HG02981 (cell line): Measurements from ENCODE around the gene KNTC1.
"Not testable (repeated sequence)": the region's sequence is repeated elsewhere in the genome, so short reads cannot be mapped to it uniquely, and the experiment has no call there.

Source experiments
- ATAC-seq: cut with Tn5 transposase; IDR thresholded peaks from one replicate; pipeline ENCODE4 v1.9.1; 2021; ENCODE audit warnings: mild to moderate bottlenecking, moderate library complexity; ENCODE audit not compliant: unreplicated experiment

KNTC1 gene

GRCh38 chr12:122526683-122527477 is at the start of gene KNTC1, which contains the start of gene RSRC2:
Gene KNTC1 (plus strand): TSS chr12:122527249. CDS start chr12:122530064, 2,815 bp downstream.
Gene RSRC2 (minus strand): TSS chr12:122526936. CDS start chr12:122526853, 83 bp downstream.
- ATAC-seq, result peak; percentile 84

GRCh38 chr12:122480753-122481152 is 46.3 kb upstream of the KNTC1 start:
- ATAC-seq, result no peak

- no peak for ATAC-seq
Observed at GRCh38 chr12:122481861-122482260, 45.2 kb upstream of the KNTC1 start.

DNA sequence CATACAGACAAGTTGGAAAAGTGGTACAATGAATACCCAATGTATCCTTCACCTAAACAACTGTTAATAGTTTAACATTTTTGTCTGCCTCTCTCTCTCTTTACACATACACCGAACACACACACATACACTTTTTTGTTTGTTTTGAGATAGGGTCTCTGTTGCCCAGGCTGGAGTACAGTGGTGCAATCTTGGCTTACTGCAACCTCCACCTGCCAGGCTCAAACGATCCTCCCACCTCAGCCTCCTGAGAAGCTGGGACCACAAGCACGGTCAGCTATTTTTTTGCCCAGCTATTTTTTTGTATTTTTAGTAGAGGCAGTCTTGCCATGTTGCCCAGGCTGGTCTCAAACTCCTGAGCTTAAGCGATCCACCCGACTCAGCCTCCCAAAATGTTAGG is 43.1 kb upstream of the KNTC1 start:
- ATAC-seq, result no peak

DNA sequence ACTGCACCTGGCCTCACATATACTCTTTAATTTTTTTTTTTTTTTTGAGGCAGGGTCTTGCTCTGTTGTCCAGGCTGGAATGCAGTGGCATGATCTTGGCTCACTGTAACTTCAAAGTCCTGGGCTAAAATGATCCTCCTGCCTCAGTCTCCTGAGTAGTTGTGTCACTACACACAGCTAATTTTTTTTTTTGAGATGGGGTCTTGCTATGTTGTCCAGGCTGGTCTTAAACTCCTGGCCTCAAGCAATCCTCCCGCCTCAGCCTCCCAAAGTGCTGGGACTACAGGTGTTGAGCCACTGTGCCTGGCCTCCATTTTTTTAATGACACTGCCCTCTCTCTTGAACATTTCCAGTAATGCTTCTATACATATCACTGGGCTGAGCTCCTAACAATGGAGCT is 42.7 kb upstream of the KNTC1 start:
- ATAC-seq, result not testable (repeated sequence)

DNA sequence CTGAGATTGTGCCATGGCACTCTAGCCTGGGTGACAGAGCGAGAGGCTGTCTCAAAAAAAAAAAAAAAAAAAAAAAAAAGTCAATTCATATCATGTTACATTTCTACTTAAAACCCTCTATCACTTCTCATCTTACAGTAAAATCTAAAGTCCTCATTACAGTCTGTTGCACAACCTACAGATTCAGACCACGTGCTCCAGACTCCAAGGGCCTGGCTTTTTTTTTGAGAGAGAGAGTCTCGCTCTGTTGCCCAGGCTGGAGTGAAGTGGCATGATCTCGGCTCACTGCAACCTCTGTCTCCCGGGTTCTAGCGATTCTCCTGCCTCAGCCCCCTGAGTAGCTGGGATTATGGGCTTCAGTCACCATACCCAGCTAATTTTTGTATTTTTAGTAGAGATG is 40.7 kb upstream of the KNTC1 start:
- ATAC-seq, result not testable (repeated sequence)

GRCh38 chr12:122486805-122487426 is 40.1 kb upstream of the KNTC1 start:
- no peak for ATAC-seq

DNA sequence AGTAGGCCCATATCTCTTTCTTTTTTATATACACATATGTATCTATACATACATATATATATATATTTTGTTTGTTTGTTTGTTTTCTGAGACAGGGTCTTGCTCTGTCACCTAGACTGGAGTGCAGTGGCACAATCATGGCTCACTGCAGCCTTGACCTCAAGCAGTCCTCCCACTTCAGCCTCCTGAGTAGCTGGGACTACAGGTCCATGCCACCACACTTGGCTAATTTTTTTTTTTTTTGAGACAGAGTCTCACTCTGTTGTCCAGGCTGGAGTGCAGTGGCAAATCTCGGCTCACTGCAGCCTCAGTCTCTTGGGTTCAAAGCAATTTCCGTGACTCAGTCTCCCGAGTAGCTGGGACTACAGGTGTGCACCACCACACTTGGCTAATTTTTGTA is 39.2 kb upstream of the KNTC1 start:
- ATAC-seq, result not testable (repeated sequence)

GRCh38 chr12:122489038-122489437 is 38.0 kb upstream of the KNTC1 start:
- no peak for ATAC-seq

DNA sequence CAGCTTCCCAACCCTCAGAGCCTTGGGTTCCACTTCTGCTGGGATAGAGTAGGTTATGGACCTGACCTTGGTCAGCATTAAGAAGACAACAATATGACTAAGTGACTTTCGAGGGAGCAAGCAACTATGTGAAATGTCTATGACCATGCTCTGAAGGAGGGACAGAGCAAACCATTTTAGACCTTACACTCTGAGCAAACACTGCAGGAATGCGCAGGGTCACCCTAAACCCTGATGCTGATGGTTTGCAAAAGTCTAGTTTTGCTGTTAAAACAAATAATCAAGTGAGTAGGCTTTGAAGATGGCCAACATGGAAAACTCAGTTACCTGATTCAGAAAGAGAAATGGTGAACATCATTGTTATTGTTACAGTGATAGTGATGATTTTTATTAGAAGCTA is 35.1 kb upstream of the KNTC1 start:
- ATAC-seq, result no peak

GRCh38 chr12:122493222-122493621 is 33.8 kb upstream of the KNTC1 start:
- not testable (repeated sequence) for ATAC-seq

DNA sequence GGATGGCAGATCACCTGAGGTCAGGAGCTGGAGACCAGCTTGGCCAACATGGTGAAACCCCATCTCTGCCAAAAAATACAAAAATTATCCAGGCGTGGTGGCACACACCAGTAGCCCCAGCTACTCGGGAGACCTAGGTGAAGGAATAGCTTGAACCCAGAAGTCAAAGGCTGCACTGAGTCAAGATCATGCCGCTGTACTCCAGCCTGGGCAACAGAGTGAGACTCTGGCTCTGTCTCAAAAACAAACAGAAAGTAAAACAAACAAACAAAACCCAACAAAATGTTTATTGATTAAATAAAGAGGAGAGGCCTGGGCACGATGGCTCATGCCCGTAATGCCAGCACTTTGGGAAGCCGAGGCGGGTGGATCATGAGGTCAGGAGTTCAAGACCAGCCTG is 31.8 kb upstream of the KNTC1 start:
- no peak for ATAC-seq

DNA sequence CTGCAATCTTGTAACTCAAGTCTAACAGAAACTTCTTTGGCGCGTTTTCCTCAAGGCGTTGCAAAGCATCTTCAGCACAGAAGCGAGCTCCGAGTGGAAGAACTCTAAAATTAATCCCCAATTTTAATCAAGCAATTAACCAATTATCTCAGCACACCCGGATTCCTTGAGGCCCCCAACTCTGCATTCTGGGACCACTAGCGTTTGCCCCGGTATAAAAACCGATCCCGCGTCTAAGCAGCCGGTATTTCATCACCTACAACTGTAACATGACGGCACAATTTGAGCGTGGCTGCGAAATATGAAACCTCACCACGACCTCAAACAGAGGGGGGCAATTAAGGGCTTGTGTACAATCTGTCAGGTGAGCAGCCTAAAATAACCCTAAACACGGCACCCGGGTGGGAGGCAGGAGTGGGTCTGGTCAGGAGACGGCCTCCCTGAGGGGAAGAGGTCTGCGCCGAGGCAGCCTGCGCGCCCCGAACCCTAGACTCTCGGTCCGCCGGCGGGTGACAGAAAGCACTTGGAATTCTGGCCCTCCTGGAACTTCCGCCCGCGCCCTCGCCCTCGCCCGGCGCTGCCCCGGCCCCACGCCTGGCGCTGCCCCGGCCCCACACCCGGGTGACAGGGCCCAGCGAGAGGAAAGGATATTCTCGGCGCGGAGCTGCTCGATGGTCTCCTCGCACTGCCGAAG is 26.9 kb upstream of the KNTC1 start:
- ATAC-seq, result peak; percentile 7

GRCh38 chr12:122500685-122501488 is 26.2 kb upstream of the KNTC1 start, which contains the start of gene ZCCHC8:
Gene ZCCHC8 (minus strand): TSS chr12:122500932. CDS start chr12:122500840, 92 bp downstream.
- ATAC-seq, result peak; percentile 95

DNA sequence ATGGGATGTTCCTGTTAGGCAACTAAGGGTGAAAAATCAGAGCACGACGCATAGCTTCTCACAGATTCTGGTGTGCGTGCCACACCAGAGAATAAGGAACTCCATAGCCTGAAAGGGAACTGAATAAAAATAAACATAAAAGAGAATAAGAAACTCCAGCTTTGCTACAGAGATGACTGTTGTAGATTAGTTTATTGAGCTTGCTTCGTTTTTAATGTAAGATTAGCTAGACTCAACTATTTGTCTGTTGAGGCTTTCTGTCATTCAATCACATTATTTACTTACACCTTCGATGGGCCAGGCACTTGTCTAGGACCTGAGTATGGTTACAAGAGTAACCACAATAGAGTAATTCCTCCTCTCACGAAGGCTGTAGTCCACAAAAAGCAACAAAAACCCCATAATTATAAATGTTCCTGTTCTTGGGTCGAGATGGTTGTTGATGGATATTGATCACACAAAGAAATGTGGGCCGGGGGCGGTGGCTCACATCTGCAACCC is 25.5 kb upstream of the KNTC1 start:
- no peak for ATAC-seq

DNA sequence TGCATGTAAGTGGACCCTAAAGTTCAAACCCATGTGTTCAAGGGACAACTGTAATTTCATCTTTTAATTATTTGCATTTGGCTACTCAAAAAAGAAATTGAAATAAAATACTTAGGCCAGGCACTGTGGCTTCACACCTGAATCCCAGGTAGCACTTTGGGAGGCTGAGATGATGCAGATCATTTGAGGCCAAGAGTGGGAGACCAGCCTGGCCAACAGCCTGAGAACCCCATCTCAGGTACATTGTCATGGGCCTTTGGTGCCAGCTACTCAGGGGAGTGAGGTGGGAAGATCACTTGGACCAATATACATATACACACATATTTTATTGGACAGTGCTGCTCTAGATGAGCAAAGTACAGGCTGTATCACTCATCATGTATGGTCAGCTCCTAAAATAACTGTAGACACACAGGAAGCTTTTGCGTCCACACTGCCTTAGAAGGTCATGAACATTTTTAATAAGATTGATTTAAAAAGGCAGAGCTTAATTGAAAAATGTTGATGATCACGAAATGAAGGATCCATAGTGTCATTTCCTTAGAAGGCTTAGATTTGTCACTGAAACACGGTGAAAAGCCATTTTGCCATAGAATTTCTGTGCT is 23.8 kb upstream of the KNTC1 start:
- no peak for ATAC-seq

DNA sequence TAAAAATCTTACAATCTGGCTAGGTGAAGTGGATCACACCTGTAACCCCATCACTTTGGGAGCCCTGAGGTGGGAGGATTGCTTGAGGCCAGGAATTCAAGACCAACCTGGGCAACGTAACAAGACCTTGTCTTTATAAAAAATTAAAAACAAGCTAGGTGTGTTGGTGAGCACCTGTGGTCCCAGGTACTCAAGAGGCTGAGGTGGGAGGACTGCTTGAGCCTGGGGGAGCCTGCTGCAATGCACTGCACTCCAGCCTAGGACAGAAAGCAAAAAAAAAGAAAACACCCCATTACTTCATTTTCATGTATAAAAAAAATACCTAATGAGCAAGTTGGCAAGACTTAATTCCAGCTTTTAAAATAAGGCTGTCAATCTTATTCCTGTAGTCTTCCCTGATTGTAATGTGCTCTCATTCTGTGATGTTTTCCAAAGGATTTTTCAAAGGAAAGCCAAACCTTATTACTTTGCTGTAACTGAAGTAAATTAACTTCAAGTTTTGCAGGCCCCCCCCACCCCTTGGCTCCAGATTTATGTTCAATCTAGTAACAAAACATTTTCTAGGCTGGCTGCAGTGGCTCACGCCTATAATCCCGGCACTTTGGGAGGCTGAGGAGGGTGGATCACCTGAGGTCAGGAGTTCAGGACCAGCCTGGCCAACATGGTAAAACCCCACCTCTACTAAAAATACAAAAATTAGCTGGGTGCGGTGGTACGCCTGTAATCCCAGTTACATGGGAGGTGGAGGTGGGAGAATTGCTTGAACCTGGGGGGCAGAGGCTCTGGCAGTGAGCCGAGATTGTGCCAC is 23.1 kb upstream of the KNTC1 start:
- no peak for ATAC-seq

- no peak for ATAC-seq
Observed at GRCh38 chr12:122505419-122506051, 21.5 kb upstream of the KNTC1 start.

- ATAC-seq, result no peak
Observed at GRCh38 chr12:122506393-122506938, 20.6 kb upstream of the KNTC1 start.
